Measurements from ENCODE around the gene VWF.

- no peak for TF ChIP-seq CTCF (IDR thresholded peaks at IDR 0.05)
- TF ChIP-seq POLR2A (IDR thresholded peaks at IDR 0.05), result no peak
Measured at GRCh38 chr12:6166808-6167207, 42.3 kb upstream of the VWF start.

Measured in heart left ventricle (tissue), 13 donors.